Body of pancreas (tissue), 4 donors: Measurements from ENCODE around the gene VSTM4.

Experiments used
- CTCF ChIP-seq, 7 experiments: fragments of 450-650 bp in 4 of 7; fragments of 200-600 bp in 3 of 7; sonication (generic) in 3 of 7; IDR thresholded peaks; one replicate each; pipeline ENCODE4 v1.5.1; 2016 to 2019; ENCODE audit warnings: antibody characterized with exemption in 7 of 7
- POLR2A ChIP-seq, 3 donors: fragments of 450-650 bp; IDR thresholded peaks; one replicate each; pipeline ENCODE4 v1.6.1; 2016; ENCODE audit warnings: antibody characterized with exemption in 3 of 3, mild to moderate bottlenecking in 2 of 3

GRCh38 chr10:49037187-49037586 lies 78.1 kb downstream of the VSTM4 start:
- TF ChIP-seq CTCF (IDR thresholded peaks at IDR 0.05) = no peak
- no peak for TF ChIP-seq POLR2A (IDR thresholded peaks at IDR 0.05)
